ENCODE data around the gene CYSRT1.

- TF ChIP-seq CTCF (IDR thresholded peaks at IDR 0.05) (no peak), POLR2A (IDR thresholded peaks at IDR 0.05) (no peak)
Measured at GRCh38 chr9:137194909-137195308, 30.1 kb upstream of the CYSRT1 start.

Measured in testis (tissue), 2 donors.